ENCODE results near the gene BLOC1S3.

The BLOC1S3 gene

DNA sequence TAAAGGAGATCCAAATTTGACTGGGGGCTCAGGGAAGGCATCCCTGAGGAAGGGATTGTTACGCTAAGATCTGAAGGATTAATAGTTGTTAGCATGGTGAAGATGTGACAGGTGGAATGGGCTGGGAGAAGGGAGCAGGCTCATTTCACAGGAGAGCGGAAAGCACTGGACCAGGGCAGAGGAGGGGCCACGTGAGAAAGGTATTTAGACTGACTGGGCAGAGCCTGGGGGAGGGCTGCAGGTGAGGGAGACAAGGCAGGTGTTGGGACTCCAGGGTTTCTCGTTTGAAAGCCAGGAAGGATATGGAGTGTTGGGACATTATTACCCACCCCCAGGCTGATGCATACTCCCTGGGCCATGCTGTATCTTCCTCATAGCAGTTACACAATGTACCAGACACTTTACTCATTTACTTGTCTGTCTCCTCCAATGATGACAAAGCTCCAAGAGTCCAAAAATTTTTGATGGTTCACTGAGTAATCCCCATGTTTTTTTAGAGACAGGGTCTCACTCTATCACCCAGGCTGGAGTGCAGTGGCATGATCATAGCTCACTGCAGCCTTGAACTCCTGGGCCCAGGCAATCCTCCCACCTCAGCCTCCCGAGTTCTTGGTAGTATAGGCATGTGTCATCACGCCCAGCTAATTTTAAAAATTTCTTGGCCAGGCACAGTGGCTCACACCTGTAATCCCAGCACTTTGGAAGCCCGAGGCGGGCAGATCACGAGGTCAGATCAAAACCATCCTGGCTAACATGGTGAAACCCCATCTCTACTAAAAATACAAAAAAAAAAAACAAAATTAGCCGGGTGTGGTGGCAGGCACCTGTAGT, 2.9 kb upstream of the BLOC1S3 start:
- TF ChIP-seq, protein P1, sequence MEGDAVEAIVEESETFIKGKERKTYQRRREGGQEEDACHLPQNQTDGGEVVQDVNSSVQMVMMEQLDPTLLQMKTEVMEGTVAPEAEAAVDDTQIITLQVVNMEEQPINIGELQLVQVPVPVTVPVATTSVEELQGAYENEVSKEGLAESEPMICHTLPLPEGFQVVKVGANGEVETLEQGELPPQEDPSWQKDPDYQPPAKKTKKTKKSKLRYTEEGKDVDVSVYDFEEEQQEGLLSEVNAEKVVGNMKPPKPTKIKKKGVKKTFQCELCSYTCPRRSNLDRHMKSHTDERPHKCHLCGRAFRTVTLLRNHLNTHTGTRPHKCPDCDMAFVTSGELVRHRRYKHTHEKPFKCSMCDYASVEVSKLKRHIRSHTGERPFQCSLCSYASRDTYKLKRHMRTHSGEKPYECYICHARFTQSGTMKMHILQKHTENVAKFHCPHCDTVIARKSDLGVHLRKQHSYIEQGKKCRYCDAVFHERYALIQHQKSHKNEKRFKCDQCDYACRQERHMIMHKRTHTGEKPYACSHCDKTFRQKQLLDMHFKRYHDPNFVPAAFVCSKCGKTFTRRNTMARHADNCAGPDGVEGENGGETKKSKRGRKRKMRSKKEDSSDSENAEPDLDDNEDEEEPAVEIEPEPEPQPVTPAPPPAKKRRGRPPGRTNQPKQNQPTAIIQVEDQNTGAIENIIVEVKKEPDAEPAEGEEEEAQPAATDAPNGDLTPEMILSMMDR (IDR thresholded peaks at IDR 0.05; ENCODE audit: control insufficient read depth, extremely low read depth, insufficient read depth): no peak
- H3K4me3 ChIP-seq (ENCODE audit: low read depth, low read length): no peak overlapping the region
- DNase-seq (ENCODE audit: low read depth): no peak

DNA sequence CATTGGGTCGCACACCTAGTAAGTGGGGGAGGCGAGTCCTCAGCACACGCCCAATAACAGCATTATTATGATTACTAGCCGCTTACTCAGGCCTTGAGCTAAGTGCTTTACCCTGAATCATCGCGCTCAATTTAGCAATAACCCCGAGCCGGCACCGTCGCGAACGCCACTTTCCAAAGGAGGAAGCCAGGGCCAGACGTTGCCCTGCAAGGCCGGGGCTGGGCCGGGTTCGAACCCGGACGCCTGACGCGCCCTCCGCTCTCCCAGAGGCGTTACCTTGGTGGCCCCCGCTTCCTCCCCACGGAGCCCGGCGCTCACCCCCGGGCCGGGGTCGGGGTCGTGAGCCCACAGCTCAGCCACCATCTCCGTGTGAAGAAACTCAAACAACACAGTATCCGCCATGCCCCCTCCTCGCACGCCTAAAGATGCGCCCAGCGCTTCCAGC, 745 bp upstream of the BLOC1S3 start, which contains the start of gene TRAPPC6A:
Gene TRAPPC6A (minus strand): TSS at position 421 of the 445 bp plus-strand sequence. CDS start 19 bp downstream, at position 402.
- TF ChIP-seq, protein P1 (IDR thresholded peaks at IDR 0.05; ENCODE audit: control insufficient read depth, extremely low read depth, insufficient read depth): no peak
- no peak for DNase-seq (ENCODE audit: low read depth)
- H3K4me3 ChIP-seq (ENCODE audit: low read depth, low read length): peak within 1 kb of the TSS; percentile 79

GRCh38 chr19:45179072-45179891, 698 bp downstream of the BLOC1S3 start:
- TF ChIP-seq, protein P1 (IDR thresholded peaks at IDR 0.05; ENCODE audit: control insufficient read depth, extremely low read depth, insufficient read depth): no peak
- no peak for DNase-seq (ENCODE audit: low read depth)
- H3K4me3 ChIP-seq (ENCODE audit: low read depth, low read length): peak overlapping the region; percentile 79

DNA sequence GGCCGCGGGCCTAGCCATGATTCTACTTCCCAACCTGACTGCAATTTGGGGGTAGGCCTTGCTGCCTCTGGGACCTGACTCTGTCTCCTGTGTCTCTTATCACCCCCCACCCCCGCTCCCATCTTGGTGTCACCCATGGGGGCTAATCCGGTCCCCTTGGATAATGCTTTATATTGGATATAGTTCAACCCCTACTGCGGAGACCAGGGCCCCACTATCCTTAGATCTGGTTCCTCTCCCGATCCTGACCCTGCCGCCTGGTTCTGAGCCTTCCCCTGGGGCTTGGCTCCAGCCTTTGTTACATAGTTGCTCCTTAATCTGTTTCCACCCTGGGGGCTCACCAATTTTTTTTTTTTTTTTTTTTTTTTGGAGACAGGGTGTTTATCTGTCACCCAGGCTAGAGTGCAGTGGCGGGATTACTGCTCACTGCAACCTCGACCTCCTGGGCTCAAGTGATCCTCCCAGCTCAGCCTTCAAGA, 1.3 kb downstream of the BLOC1S3 start:
- peak overlapping the region; percentile 79 for H3K4me3 ChIP-seq (ENCODE audit: low read depth, low read length)
- no peak for DNase-seq (ENCODE audit: low read depth)
- TF ChIP-seq, protein P1 (IDR thresholded peaks at IDR 0.05; ENCODE audit: control insufficient read depth, extremely low read depth, insufficient read depth): no peak

DNA sequence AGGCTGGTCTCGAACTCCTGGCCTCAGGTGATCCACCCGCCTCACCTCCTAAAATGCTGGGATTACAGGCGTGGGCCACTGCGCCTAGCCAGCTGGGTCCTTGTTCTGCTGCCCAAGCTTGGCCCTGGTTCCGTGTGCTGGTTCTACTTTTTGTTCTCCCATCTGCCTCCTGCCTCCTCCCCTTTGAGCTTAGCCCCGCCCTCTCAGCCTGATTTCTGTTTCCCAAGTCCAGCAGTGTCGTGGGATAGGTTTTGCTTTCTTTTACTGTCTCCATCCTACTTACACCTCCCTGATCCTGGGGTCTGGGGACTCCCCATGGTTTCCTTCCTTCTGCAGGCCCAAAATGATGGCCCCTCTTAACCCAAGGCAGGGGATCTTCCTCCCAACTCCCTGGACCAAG, 2.4 kb downstream of the BLOC1S3 start:
- H3K4me3 ChIP-seq (ENCODE audit: low read depth, low read length): no peak overlapping the region
- TF ChIP-seq, protein P1 (IDR thresholded peaks at IDR 0.05; ENCODE audit: control insufficient read depth, extremely low read depth, insufficient read depth): no peak

GRCh38 chr19:45182758-45183157, 4.2 kb downstream of the BLOC1S3 start:
- TF ChIP-seq, protein P1 (IDR thresholded peaks at IDR 0.05; ENCODE audit: control insufficient read depth, extremely low read depth, insufficient read depth): no peak
- DNase-seq (ENCODE audit: low read depth): no peak
- no peak overlapping the region for H3K4me3 ChIP-seq (ENCODE audit: low read depth, low read length)

More for the DNA sequence above, 2.4 kb downstream of the BLOC1S3 start:
- DNase-seq (ENCODE audit: low read depth): no peak

Data from LNCaP clone FGC (cell line).